Retinal pigment epithelial cell (primary cell): Measurements from ENCODE around the gene TMSB15C.

ENCODE experiments used
- DNase-seq: peaks from one replicate; pipeline ENCODE4 v3.0.0-alpha.2; 2010; ENCODE audit warnings: low read depth
- H3K4me3 ChIP-seq: 2 replicates; pipeline ENCODE4 v1.5.1; 2011; ENCODE audit warnings: mild to moderate bottlenecking, low read length, control low read depth, moderate library complexity
- CTCF ChIP-seq: conservative IDR thresholded peaks from 2 replicates; pipeline ENCODE4 v1.5.1; 2011; ENCODE audit warnings: low read depth, low read length, control low read depth, inconsistent platforms

The TMSB15C gene

DNA sequence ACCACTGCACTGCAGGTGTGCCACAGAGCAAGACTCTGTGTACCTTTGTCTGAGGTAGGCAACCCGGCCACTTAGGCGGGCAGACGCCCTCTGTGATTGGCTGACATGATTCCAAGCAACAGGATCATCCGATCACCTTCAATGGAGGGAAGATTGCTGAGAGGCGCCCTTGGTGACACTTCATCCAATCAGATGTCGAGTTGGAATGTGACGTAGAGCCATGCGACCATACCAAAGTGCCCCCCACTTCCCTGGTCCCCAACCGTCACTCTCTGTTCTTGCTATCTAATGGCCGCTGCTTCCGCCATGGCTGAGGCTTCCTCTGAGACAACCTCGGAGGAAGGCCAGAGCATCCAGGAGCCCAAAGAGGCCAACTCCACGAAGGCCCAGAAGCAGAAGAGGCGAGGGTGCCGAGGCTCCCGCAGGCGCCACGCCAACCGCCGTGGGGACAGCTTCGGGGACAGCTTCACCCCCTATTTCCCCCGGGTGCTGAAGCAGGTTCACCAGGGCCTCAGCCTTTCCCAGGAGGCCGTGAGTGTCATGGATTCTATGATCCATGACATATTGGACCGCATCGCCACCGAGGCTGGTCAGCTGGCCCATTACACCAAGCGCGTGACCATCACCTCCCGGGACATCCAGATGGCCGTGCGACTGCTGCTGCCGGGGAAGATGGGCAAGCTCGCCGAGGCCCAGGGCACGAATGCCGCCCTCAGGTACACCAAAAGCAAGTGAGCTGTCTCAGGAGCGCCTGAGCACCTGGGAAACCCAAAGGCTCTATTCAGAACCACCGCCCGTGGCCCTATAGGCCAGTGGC is 36.1 kb downstream of the TMSB15C start, which contains the start of gene H2BW2:
H2BW2 (plus strand) TSS at position 268 of the 817 bp plus-strand sequence; CDS start at position 307, 39 bp downstream.
- no peak for DNase-seq
- no peak for TF ChIP-seq CTCF
- no peak within 1 kb of the TSS for H3K4me3 ChIP-seq
